HG02763 (cell line): Measurements from ENCODE around the gene SH3PXD2B.

ENCODE experiments used
- ATAC-seq: cut with Tn5 transposase; IDR thresholded peaks from one replicate; pipeline ENCODE4 v1.9.1; 2021; ENCODE audit warnings: mild to moderate bottlenecking, moderate library complexity; ENCODE audit not compliant: unreplicated experiment

SH3PXD2B gene

DNA sequence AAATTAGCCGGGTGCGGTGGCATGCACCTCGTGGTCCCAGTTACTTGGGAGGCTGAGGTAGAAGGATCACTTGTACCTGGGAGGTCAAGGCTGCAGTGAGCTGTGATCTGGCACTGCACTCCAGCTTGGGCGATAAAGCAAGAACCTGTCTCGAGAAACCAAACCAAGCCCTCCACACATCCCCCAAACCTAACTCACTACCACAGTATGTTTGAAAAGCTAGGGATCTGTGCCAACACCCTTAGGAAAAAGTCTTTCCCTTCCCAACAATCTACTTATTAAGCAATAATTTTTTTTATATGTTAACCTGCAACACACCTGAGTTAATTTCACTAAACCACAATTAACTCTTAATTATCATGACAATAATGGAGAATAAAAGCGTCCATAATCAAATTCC is 173.0 kb downstream of the SH3PXD2B start:
- no peak for ATAC-seq

DNA sequence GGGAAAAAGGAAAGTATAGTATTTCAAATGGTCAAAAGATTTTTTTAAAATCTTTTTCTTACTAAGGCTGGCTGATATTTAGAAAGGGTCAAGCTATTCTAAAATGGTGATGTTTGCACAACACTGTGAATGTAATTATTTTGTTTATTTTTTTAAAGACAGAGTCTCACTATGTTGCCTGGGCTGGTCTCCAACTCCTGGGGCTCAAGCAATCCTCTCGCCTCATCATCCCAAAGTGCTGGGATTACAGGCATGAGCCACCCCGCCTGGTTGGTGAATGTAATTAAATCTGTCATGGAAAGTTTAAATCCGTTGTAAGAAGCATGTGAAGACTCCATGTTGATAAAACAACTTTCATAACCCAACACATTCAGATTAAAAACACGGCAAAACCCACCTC is 173.4 kb downstream of the SH3PXD2B start:
- ATAC-seq, result no peak

DNA sequence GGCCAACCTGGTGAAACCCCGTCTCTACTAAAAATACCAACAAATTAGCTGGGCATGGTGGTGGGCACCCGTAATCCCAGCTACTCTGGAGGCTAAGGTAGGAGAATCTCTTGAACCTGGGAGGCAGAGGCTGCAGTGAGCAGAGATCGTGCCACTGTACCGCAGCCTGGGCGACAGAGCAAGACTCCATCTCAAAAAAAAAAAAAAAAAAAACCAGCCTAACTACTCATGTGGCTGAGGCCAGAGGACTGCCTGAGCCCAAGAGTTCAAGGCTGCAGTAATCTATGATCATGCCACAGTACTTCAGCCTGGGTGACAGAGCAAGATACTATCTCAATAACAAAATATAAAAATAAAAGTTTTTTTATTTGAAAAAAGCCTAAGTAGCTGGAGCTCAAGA is 174.0 kb downstream of the SH3PXD2B start:
- no peak for ATAC-seq

DNA sequence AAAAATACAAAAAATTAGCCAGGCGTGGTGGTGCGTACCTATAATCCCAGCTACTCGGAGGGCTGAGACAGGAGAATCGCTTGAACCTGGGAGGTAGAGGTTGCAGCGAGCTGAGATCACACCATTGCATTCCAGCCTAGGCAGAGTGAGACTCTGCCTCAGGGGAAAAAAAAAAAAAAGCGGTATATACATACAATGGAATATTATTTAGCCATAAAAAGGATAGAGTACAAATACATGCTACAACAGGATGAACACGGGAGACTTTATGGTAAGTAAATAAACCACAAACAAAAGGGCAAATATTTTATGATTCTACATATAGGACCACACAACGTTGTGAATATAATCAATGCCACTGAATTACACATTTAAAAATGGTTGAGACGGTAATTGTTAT is 176.0 kb downstream of the SH3PXD2B start:
- ATAC-seq, result no peak

DNA sequence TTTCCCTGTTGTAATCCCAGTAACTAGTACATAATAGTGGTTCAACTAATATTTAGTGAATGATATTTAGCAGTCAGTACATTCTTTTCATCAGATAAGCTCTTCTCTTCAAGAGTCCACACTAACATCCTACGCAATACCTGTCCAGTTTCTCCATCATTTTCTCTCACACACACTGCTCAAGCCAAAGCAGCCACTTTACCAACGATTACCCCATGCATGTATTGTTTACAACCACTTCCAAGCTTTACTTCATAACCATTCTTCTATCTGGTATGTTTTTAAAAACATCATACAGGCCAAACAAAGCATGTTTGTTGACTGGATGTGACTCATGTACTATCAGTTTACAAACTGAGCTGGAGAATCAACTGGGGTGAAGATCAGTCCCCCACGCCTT is 178.1 kb downstream of the SH3PXD2B start:
- no peak for ATAC-seq
